GM19452 (cell line): ENCODE data around the gene CEP85L.
A peak's percentile ranks its signal among the peaks of the same experiment; 100 is the strongest.

Experiments used
- ATAC-seq: cut with Tn5 transposase; IDR thresholded peaks from one replicate; pipeline ENCODE4 v1.9.1; 2021; ENCODE audit not compliant: unreplicated experiment

CEP85L gene

DNA sequence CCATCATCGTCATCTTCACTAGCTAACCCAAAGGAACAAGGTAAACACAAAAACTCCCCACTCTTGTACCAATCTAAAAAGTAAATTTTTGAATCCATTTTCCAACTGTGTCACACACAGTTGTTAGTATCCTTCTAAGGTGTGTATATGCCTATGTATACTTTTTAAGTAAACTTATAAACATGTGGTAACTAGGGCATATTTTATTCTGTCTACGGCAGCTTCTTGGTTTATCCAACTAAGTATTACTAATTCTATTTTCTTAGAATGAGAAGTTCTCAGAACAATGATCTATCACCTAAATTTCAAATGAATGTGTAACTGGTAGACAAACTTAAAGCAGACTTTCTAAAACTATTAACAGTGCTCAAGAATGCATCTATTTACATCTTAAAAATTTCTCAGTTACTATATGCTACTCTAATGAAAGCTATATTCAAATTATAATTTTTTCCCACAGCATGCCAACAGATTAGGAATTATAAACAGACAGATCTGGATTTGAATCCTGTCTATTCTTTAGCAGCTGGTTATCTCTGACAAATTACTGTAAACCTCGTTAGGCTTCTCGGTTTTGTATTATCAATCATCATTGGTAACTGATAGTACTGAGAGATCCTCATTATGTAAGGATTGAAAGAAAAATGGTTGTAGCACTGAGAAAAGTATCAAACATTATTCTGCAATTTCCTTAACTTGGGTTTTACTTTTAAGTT, 105.1 kb downstream of the CEP85L start:
- ATAC-seq: no peak

DNA sequence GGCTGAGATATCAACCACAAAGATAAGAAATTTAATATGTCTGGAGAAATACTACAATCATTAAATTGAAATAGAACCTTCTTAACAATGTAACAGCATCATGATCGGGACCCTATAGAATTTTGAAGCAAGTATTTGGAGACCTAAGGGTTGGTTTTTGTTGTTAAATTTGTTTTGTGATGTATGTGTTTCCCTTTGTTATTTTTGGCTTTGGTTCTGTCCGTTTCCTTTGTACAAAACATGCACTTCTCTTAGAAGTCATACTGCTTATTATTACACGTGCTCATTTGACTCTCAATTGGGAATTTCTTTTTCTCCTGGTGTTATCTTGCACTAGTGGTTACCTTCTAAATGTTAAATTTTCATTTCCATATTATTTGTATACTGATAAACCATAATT, 107.3 kb downstream of the CEP85L start:
- no peak for ATAC-seq

- no peak for ATAC-seq
Measured at GRCh38 chr6:118542184-118542952, 109.0 kb downstream of the CEP85L start.

- ATAC-seq: no peak
Measured at GRCh38 chr6:118537574-118537973, 113.8 kb downstream of the CEP85L start.

GRCh38 chr6:118536478-118536877, 114.9 kb downstream of the CEP85L start:
- ATAC-seq: no peak

- ATAC-seq: no peak
Measured at GRCh38 chr6:118535176-118535844, 116.1 kb downstream of the CEP85L start.

GRCh38 chr6:118530942-118531341, 120.4 kb downstream of the CEP85L start:
- ATAC-seq: no peak

DNA sequence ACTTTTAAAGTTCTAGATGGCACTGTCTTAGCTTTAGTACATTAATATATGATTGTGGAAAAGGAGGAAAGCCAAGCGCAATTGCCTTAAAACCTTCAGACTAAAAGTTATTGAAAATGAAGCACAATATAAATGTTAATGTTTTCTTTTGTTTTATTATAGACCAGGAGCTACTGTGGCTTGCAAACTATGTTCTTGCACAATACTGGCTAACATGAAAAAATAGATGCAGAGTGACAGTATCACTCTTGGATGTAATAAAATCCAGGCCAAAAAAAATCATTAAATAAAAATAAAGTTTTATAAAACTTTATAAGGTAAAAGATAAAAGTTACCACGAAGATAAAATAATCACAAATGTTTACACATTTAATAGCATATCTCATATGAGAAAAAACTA, 121.6 kb downstream of the CEP85L start:
- ATAC-seq: no peak

DNA sequence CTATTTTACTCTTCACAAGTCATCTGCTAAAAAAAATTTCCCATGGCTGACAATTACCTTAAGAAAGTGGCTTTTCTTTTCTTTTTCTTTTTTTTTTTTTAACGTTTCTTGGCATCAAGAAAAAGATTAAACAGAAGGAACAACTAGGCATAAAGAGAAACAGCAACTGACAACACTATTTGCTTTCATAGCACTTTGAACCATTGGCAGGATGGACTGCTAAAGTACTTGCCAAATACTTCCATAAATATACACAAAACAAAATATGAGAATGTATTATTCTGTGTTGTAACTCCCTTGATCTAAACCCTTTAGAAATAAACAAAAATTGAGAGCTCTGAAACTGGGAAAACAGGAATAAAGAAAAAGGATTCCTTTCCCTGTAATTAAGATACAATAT, 123.3 kb downstream of the CEP85L start:
- ATAC-seq: no peak

- no peak for ATAC-seq
Measured at GRCh38 chr6:118525913-118526780, 125.2 kb downstream of the CEP85L start.

- no peak for ATAC-seq
Measured at GRCh38 chr6:118524686-118525085, 126.7 kb downstream of the CEP85L start.

GRCh38 chr6:118523216-118523615, 128.2 kb downstream of the CEP85L start:
- ATAC-seq: peak; percentile 58

DNA sequence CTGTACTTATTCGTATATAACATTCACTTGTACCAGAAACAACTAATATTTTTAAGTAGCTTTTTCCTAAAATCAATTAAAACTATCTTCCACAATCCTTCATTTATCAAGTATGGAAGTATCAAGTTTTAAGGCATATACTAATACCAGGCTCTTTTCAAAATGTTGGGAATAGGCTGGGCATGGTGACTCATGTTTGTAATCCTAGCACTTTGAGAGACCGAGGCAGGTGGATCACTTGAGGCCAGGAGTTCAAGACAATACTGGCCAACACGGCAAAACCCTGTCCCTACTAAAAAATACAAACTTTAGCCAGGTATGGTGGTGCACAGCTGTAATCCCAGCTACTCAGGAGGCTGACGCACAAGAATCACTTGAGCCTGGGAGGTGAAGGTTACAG, 129.0 kb downstream of the CEP85L start:
- ATAC-seq: no peak

GRCh38 chr6:118514689-118515088, 136.7 kb downstream of the CEP85L start:
- ATAC-seq: no peak

DNA sequence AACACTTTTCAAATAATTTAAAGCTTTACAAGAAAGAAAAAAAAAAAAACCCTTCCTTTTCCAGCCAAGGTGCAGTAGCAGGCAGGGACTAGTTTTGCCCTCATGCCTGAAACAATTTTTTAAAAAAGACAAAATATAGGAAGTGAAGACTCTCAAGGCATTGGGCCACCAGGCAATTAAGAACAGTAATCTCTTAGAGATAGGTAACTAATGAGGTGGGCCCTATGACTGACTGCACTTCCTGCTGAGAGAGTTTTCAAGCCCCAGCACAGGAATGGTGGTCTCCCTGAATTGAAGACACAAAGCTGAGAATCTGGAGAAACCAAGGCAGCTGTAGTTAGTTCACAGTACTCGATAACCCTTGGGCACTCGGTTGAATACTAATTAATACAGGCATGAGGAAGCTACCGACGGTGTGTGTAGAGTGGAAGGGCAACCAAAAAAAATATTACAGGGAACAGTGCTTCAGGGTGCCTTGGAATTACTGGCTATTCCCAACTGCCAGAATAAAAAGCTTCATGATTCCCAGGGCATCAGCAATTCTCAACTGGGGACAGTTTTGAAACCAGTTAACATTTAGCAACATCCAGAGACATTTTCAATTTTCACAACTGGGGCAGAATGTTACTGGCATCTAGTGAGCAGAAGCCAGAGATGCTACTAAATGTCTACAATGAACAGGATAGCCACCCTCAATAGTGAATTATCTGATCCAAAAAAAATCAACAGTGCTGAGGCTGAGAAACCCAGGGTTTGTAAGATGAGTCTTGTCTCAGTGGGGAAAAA, 139.3 kb downstream of the CEP85L start:
- no peak for ATAC-seq

GRCh38 chr6:118509009-118509617, 142.3 kb downstream of the CEP85L start:
- no peak for ATAC-seq

- no peak for ATAC-seq
Measured at GRCh38 chr6:118507636-118508035, 143.8 kb downstream of the CEP85L start.

DNA sequence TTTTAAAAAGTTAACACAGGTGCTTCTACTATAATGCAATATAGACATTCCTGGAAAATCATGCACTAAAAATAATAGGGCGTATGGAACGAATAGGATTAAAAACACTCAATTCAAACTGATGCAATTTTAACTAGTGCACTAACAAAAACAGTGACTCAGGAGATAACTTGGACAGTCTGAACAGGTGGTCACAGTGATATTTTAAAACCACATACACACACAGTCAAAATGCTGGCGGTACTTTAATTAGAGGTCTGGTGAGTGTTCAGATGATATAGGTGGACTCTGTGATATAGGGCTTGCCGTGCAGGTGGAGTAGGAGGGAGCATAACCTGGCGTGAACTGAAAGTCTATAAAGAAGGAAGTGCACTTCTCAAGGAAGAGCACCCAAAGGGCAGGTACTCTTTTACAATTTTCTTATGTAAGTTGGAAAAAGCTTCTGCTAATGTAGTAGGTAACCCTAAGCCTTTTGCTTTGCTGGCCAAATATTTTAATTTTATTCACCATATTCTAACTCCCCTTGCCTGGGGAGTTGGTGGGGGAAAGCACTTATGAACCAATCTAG, 145.2 kb downstream of the CEP85L start:
- no peak for ATAC-seq

GRCh38 chr6:118505656-118506055, 145.7 kb downstream of the CEP85L start:
- no peak for ATAC-seq
